ENCODE data around the gene PLEKHA1.

- TF ChIP-seq CTCF (conservative IDR thresholded peaks at IDR 0.05; ENCODE audit: low read length): peak; percentile 96
- no peak for TF ChIP-seq EZH2phosphoT487 (IDR thresholded peaks at IDR 0.05; ENCODE audit: borderline replicate concordance, low read depth, low read length)
These were observed 32.0 kb upstream of the PLEKHA1 start for GRCh38 chr10:122342293-122343134.

All from OCI-LY7 (cell line).